Activated T-helper 17 cell treated with anti-CD3 and anti-CD28 coated beads, Interleukin-2, amount 50 U/mL, for 72 hours (primary cell): Measurements from ENCODE around the gene CHRM4. TPM values are rescaled to one million over a fixed set of nuclear protein-coding genes. Genes with fewer than 3 reads are reported as not detected.
"Not testable (repeated sequence)": the region's sequence is repeated elsewhere in the genome, so short reads cannot be mapped to it uniquely, and the experiment has no call there.

Experiments used
- ATAC-seq: fragments of 150-1000 bp; cut with Tn5 transposase; replicated peaks from 2 replicates; pipeline ENCODE4 v1.10.0; 2021; ENCODE audit warnings: mild to moderate bottlenecking, moderate library complexity
- H3K27ac Mint-ChIP-seq: one replicate; pipeline ENCODE4 v1.8.0; 2022; ENCODE audit warnings: mixed read lengths
- H3K27me3 Mint-ChIP-seq: one replicate; pipeline ENCODE4 v1.8.0; 2022; ENCODE audit warnings: mixed read lengths
- H3K36me3 Mint-ChIP-seq: one replicate; pipeline ENCODE4 v1.8.0; 2022; ENCODE audit warnings: low read depth, mild to moderate bottlenecking, mixed read lengths
- H3K4me1 Mint-ChIP-seq: one replicate; pipeline ENCODE4 v1.8.0; 2022; ENCODE audit warnings: mixed read lengths
- H3K4me3 Mint-ChIP-seq: one replicate; pipeline ENCODE4 v1.8.0; 2022; ENCODE audit warnings: mild to moderate bottlenecking, mixed read lengths
- H3K9me3 Mint-ChIP-seq: one replicate; pipeline ENCODE4 v1.8.0; 2022; ENCODE audit warnings: mixed read lengths
- total RNA-seq, 2 donors: library from RNA; stranded (reverse); gene quantifications; one replicate each; pipeline ENCODE4 v1.2.3, GENCODE V29; 2022

CHRM4 gene
- total RNA-seq, 2 donors from 2014 or later, result 0.90 to 6.1 TPM

GRCh38 chr11:46381819-46382645 lies 9.5 kb downstream of the CHRM4 start:
- peaks cover 12% of the 10 kb centered on the region for H3K36me3 Mint-ChIP-seq
- no peaks in the 10 kb centered on the region for H3K9me3 Mint-ChIP-seq
- ATAC-seq, result peak; percentile 7
- peaks cover 11% of the 10 kb centered on the region for H3K4me1 Mint-ChIP-seq
- no peak overlapping the region for H3K27ac Mint-ChIP-seq
- H3K4me3 Mint-ChIP-seq, result peak overlapping the region; percentile 71
- H3K27me3 Mint-ChIP-seq, result peaks cover 24% of the 10 kb centered on the region

GRCh38 chr11:46381048-46381818 lies 10.3 kb downstream of the CHRM4 start, which contains the start of gene MDK:
Gene MDK, plus strand, starts transcription at chr11:46381669. Its CDS starts 389 bp downstream, at chr11:46382058.
- no peak within 1 kb of the TSS for H3K27ac Mint-ChIP-seq
- peak; percentile 20 for ATAC-seq
- H3K27me3 Mint-ChIP-seq, result peaks cover 17% of the 10 kb centered on the region

GRCh38 chr11:46380340-46381047 lies 11.1 kb downstream of the CHRM4 start:
- H3K27me3 Mint-ChIP-seq, result peaks cover 11% of the 10 kb centered on the region
- peak overlapping the region; percentile 71 for H3K4me3 Mint-ChIP-seq
- H3K36me3 Mint-ChIP-seq, result peaks cover 22% of the 10 kb centered on the region
- H3K9me3 Mint-ChIP-seq, result no peaks in the 10 kb centered on the region
- ATAC-seq, result peak; percentile 73
- no peak overlapping the region for H3K27ac Mint-ChIP-seq
- H3K4me1 Mint-ChIP-seq, result peaks cover 4% of the 10 kb centered on the region

More at GRCh38 chr11:46381048-46381818, 10.3 kb downstream of the CHRM4 start, which contains the start of gene MDK:
- H3K4me3 Mint-ChIP-seq, result peak within 1 kb of the TSS; percentile 71
- no peaks in the 10 kb centered on the region for H3K9me3 Mint-ChIP-seq
- peaks cover 4% of the 10 kb centered on the region for H3K4me1 Mint-ChIP-seq
- peaks cover 20% of the 10 kb centered on the region for H3K36me3 Mint-ChIP-seq

- H3K9me3 Mint-ChIP-seq, H3K4me1 Mint-ChIP-seq, H3K27me3 Mint-ChIP-seq, ATAC-seq, H3K27ac Mint-ChIP-seq: not testable (repeated sequence)
- H3K36me3 Mint-ChIP-seq, result peaks cover 30% of the 10 kb centered on the region
- peak overlapping the region; percentile 71 for H3K4me3 Mint-ChIP-seq
Observed at GRCh38 chr11:46379482-46380293, 11.9 kb downstream of the CHRM4 start.

GRCh38 chr11:46378811-46379481 lies 12.6 kb downstream of the CHRM4 start:
- Mint-ChIP-seq H3K4me3 (no peak overlapping the region), H3K4me1 (peaks cover 4% of the 10 kb centered on the region), H3K9me3 (no peaks in the 10 kb centered on the region), H3K36me3 (peaks cover 37% of the 10 kb centered on the region), H3K27ac (no peak overlapping the region), H3K27me3 (peaks cover 4% of the 10 kb centered on the region)
- ATAC-seq, result no peak

GRCh38 chr11:46378296-46378695 lies 13.3 kb downstream of the CHRM4 start:
- H3K9me3 Mint-ChIP-seq, result no peaks in the 10 kb centered on the region
- H3K4me3 Mint-ChIP-seq, result no peak overlapping the region
- H3K4me1 Mint-ChIP-seq, result peaks cover 4% of the 10 kb centered on the region
- peaks cover 4% of the 10 kb centered on the region for H3K27me3 Mint-ChIP-seq
- ATAC-seq, result no peak
- peaks cover 44% of the 10 kb centered on the region for H3K36me3 Mint-ChIP-seq
- no peak overlapping the region for H3K27ac Mint-ChIP-seq

- H3K27me3 Mint-ChIP-seq, result peaks cover 4% of the 10 kb centered on the region
- ATAC-seq, result no peak
- peaks cover 4% of the 10 kb centered on the region for H3K4me1 Mint-ChIP-seq
- H3K9me3 Mint-ChIP-seq, result no peaks in the 10 kb centered on the region
- peaks cover 48% of the 10 kb centered on the region for H3K36me3 Mint-ChIP-seq
- no peak overlapping the region for H3K4me3 Mint-ChIP-seq
- no peak overlapping the region for H3K27ac Mint-ChIP-seq
Observed at GRCh38 chr11:46377831-46378230, 13.7 kb downstream of the CHRM4 start.

GRCh38 chr11:46377290-46377689 lies 14.3 kb downstream of the CHRM4 start:
- ATAC-seq, result no peak
- Mint-ChIP-seq H3K36me3 (peaks cover 54% of the 10 kb centered on the region), H3K4me1 (peaks cover 4% of the 10 kb centered on the region)

GRCh38 chr11:46376258-46377050 lies 15.1 kb downstream of the CHRM4 start:
- Mint-ChIP-seq H3K4me1 (peaks cover 4% of the 10 kb centered on the region), H3K27me3 (no peaks in the 10 kb centered on the region), H3K4me3 (no peak overlapping the region), H3K27ac (peak overlapping the region; percentile 28), H3K9me3 (no peaks in the 10 kb centered on the region), H3K36me3 (peaks cover 62% of the 10 kb centered on the region)
- ATAC-seq, result no peak

More at GRCh38 chr11:46377290-46377689, 14.3 kb downstream of the CHRM4 start:
- no peak overlapping the region for H3K27ac Mint-ChIP-seq
- no peaks in the 10 kb centered on the region for H3K9me3 Mint-ChIP-seq
- H3K27me3 Mint-ChIP-seq, result peaks cover 4% of the 10 kb centered on the region
- no peak overlapping the region for H3K4me3 Mint-ChIP-seq

- Mint-ChIP-seq H3K27me3 (no peaks in the 10 kb centered on the region), H3K36me3 (peaks cover 66% of the 10 kb centered on the region), H3K9me3 (no peaks in the 10 kb centered on the region), H3K27ac (no peak overlapping the region), H3K4me3 (no peak overlapping the region), H3K4me1 (peaks cover 4% of the 10 kb centered on the region)
- ATAC-seq, result no peak
Observed at GRCh38 chr11:46375392-46376101, 16.0 kb downstream of the CHRM4 start.

GRCh38 chr11:46374815-46375214 lies 16.8 kb downstream of the CHRM4 start:
- H3K27ac Mint-ChIP-seq, result no peak overlapping the region
- peaks cover 73% of the 10 kb centered on the region for H3K36me3 Mint-ChIP-seq
- H3K27me3 Mint-ChIP-seq, result no peaks in the 10 kb centered on the region
- H3K9me3 Mint-ChIP-seq, result no peaks in the 10 kb centered on the region
- peaks cover 4% of the 10 kb centered on the region for H3K4me1 Mint-ChIP-seq
- no peak for ATAC-seq
- no peak overlapping the region for H3K4me3 Mint-ChIP-seq
